Neural cell (in vitro differentiated cells): ENCODE measurements around the gene POLR2C. TPM values are rescaled to one million over a fixed set of nuclear protein-coding genes. Genes with fewer than 3 reads are reported as not detected.

Source experiments
- H2AFZ ChIP-seq: fragments of 200-600, 300-800 bp; sonication (generic), shearing (Covaris generic); 2 replicates; pipeline ENCODE4 v1.6.0; 2014; ENCODE audit warnings: low read depth, mild to moderate bottlenecking, antibody characterized with exemption, low read length, moderate library complexity
- H3F3A ChIP-seq: fragments of 200-600 bp; shearing (Covaris generic); 2 replicates; pipeline ENCODE4 v1.6.1; 2016; ENCODE audit warnings: mild to moderate bottlenecking, moderate library complexity, mixed read lengths, antibody characterized with exemption, low read length; ENCODE audit not compliant: insufficient read depth, poor library complexity, severe bottlenecking
- H3K27ac ChIP-seq: fragments of 200-600, 300-800 bp; sonication (generic), shearing (Covaris generic); 2 replicates; pipeline ENCODE4 v1.5.1; 2014; ENCODE audit warnings: mild to moderate bottlenecking, low read length, moderate library complexity
- H3K27me3 ChIP-seq: fragments of 300-800, 200-600 bp; sonication (generic), shearing (Covaris generic); 2 replicates; pipeline ENCODE4 v1.6.0; 2014; ENCODE audit warnings: mild to moderate bottlenecking, low read depth, low read length, moderate library complexity; ENCODE audit not compliant: insufficient read depth
- H3K36me3 ChIP-seq: fragments of 300-800, 200-600 bp; sonication (generic), shearing (Covaris generic); 2 replicates; pipeline ENCODE4 v1.5.1; 2014; ENCODE audit warnings: mild to moderate bottlenecking, antibody characterized with exemption, low read length, moderate library complexity; ENCODE audit not compliant: insufficient read depth
- H3K4me2 ChIP-seq: fragments of 300-800, 200-600 bp; sonication (generic), shearing (Covaris generic); 2 replicates; pipeline ENCODE4 v1.6.0; 2014; ENCODE audit warnings: mild to moderate bottlenecking, low read length
- H3K4me3 ChIP-seq: fragments of 300-800, 200-600 bp; sonication (generic), shearing (Covaris generic); 2 replicates; pipeline ENCODE4 v1.5.1; 2014; ENCODE audit warnings: mild to moderate bottlenecking, low read length, moderate library complexity
- H3K79me2 ChIP-seq: fragments of 200-600 bp; shearing (Covaris generic); replicated peaks from 2 replicates; pipeline ENCODE4 v1.6.0; 2014; ENCODE audit warnings: mild to moderate bottlenecking, low read length, moderate library complexity; ENCODE audit not compliant: insufficient read depth
- H3K9ac ChIP-seq: fragments of 300-800, 200-600 bp; sonication (generic), shearing (Covaris generic); 2 replicates; pipeline ENCODE4 v1.6.1; 2016; ENCODE audit warnings: mild to moderate bottlenecking, low read length, mixed read lengths
- H3K9me2 ChIP-seq: fragments of 200-600 bp; shearing (Covaris generic); 2 replicates; pipeline ENCODE4 v1.6.1; 2016; ENCODE audit warnings: mild to moderate bottlenecking, low read length, mixed read lengths; ENCODE audit not compliant: insufficient read depth
- H3K9me3 ChIP-seq: fragments of 200-600, 300-800 bp; sonication (generic), shearing (Covaris generic); 2 replicates; pipeline ENCODE4 v1.6.1; 2016; ENCODE audit warnings: mild to moderate bottlenecking, mixed run types, low read length, moderate library complexity, mixed read lengths
- H4K20me1 ChIP-seq: fragments of 200-600 bp; shearing (Covaris generic); 2 replicates; pipeline ENCODE4 v1.6.1; 2016; ENCODE audit warnings: mild to moderate bottlenecking, mixed run types; ENCODE audit not compliant: insufficient read depth
- CTCF ChIP-seq: fragments of 450-650 bp; IDR thresholded peaks from 2 replicates; pipeline ENCODE4 v1.5.1; 2014; ENCODE audit warnings: antibody characterized with exemption, mild to moderate bottlenecking, moderate library complexity; ENCODE audit not compliant: poor library complexity, severe bottlenecking
- EP300 ChIP-seq: fragments of 450-650 bp; conservative IDR thresholded peaks from 2 replicates; pipeline ENCODE4 v1.6.1; 2014; ENCODE audit warnings: antibody characterized with exemption, mild to moderate bottlenecking, moderate library complexity; ENCODE audit not compliant: poor library complexity, severe bottlenecking
- EZH2 ChIP-seq: fragments of 200-600, 300-800 bp; shearing (Covaris generic), sonication (generic); IDR thresholded peaks from 2 replicates; pipeline ENCODE4 v1.6.1; 2014; ENCODE audit warnings: antibody characterized with exemption, low read length, borderline replicate concordance, mild to moderate bottlenecking; ENCODE audit not compliant: insufficient read depth, poor library complexity, severe bottlenecking
- MXI1 ChIP-seq: fragments of 450-650 bp; conservative IDR thresholded peaks from 2 replicates; pipeline ENCODE4 v1.6.1; 2014; ENCODE audit warnings: antibody characterized with exemption, mild to moderate bottlenecking; ENCODE audit not compliant: poor library complexity, severe bottlenecking
- POLR2AphosphoS5 ChIP-seq: IDR thresholded peaks from 2 replicates; pipeline ENCODE4 v1.6.1; 2012
- RAD21 ChIP-seq: fragments of 450-650 bp; conservative IDR thresholded peaks from 2 replicates; pipeline ENCODE4 v1.6.1; 2014; ENCODE audit warnings: antibody characterized with exemption, mild to moderate bottlenecking, moderate library complexity
- REST ChIP-seq: IDR thresholded peaks from 2 replicates; pipeline ENCODE4 v1.6.1; 2012; ENCODE audit warnings: borderline replicate concordance
- SMC3 ChIP-seq: fragments of 450-650 bp; conservative IDR thresholded peaks from 2 replicates; pipeline ENCODE4 v1.6.1; 2014; ENCODE audit warnings: antibody characterized with exemption, mild to moderate bottlenecking, moderate library complexity; ENCODE audit not compliant: poor library complexity
- TAF1 ChIP-seq: IDR thresholded peaks from 2 replicates; pipeline ENCODE4 v1.6.1; 2012; ENCODE audit warnings: low read depth
- polyA plus RNA-seq: library from polyadenylated mRNA; depleted of rRNA; stranded (reverse); fragments of >200 nt; gene quantifications from 2 replicates; pipeline ENCODE4 v1.2.3, GENCODE V29; 2014

The POLR2C gene
- polyA plus RNA-seq, 1 donor from 2014 or later, result 109 TPM

- Histone ChIP-seq H4K20me1 (no peaks in the 10 kb centered on the region), H3K4me2 (no peak overlapping the region), H3K9me3 (no peaks in the 10 kb centered on the region), H3K4me3 (no peak overlapping the region), H2AFZ (no peak overlapping the region), H3K79me2 (no peaks in the 10 kb centered on the region), H3K27me3 (no peaks in the 10 kb centered on the region), H3K27ac (no peak overlapping the region), H3K9me2 (no peaks in the 10 kb centered on the region), H3K9ac (no peak overlapping the region), H3F3A (no peaks in the 10 kb centered on the region), H3K36me3 (no peaks in the 10 kb centered on the region)
- no peak for TF ChIP-seq POLR2AphosphoS5
- TF ChIP-seq REST, result no peak
- no peak for TF ChIP-seq TAF1
- TF ChIP-seq SMC3, result no peak
- TF ChIP-seq CTCF, result no peak
- TF ChIP-seq EZH2, result no peak
- no peak for TF ChIP-seq EP300
- TF ChIP-seq MXI1, result no peak
- no peak for TF ChIP-seq RAD21
These were observed 41.5 kb downstream of the POLR2C start for GRCh38 chr16:57504001-57504400.

- H3K4me2 ChIP-seq, result no peak overlapping the region
- no peaks in the 10 kb centered on the region for H3K79me2 ChIP-seq
- no peaks in the 10 kb centered on the region for H3F3A ChIP-seq
- no peaks in the 10 kb centered on the region for H3K9me2 ChIP-seq
- H3K27ac ChIP-seq, result no peak overlapping the region
- H3K27me3 ChIP-seq, result no peaks in the 10 kb centered on the region
- H3K9me3 ChIP-seq, result no peaks in the 10 kb centered on the region
- TF ChIP-seq REST, result no peak
- no peak for TF ChIP-seq EP300
- TF ChIP-seq EZH2, result no peak
- H3K36me3 ChIP-seq, result no peaks in the 10 kb centered on the region
- no peak overlapping the region for H3K9ac ChIP-seq
- H2AFZ ChIP-seq, result no peak overlapping the region
- no peak overlapping the region for H3K4me3 ChIP-seq
- H4K20me1 ChIP-seq, result no peaks in the 10 kb centered on the region
These were observed 42.0 kb downstream of the POLR2C start for GRCh38 chr16:57504491-57504890.
